ENCODE measurements around the gene PRKCB. TPM values are rescaled to one million over a fixed set of nuclear protein-coding genes. Genes with fewer than 3 reads are reported as not detected.

Gene PRKCB
- total and polyA plus RNA-seq, 2 experiments from 2014 or later = 3.7 to 16.4 TPM

DNA sequence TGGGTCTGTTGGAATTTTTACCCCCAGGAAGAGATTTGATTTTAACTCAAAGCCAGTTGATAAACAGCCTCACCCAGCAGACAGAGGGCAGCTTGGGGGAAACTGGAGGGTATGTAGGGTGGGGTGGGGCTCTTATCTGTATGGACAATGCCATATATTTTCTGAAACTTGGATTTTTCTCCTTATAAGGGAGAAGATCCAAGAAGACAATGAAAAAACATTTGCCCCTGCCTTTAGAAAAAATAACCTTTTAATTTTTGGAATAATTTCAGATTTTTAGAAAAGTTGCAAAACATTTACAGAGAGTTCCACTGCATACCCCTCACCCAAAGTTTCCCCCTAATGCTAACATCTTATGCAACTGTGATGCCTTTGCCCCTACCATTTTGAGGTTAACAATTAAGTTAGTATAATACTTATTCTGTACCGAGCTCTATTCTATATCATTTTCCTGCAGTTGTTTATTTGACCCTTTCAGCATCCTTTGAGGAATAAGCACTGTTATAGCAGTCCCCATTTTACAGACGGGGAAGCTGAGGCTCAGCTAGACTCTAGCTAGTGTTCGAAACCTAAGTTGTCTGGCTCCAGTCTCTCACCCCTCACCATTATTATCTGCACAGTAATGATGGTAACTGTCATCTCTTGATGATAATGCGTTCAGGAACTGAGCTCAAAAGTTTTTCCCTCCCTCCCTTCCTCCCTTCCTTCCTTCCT lies 66.4 kb downstream of the PRKCB start:
- Mint-ChIP-seq H3K27ac (peak overlapping the region; percentile 30; the same call in 1 of the 2 replicates), H3K27me3 (ENCODE audit: insufficient read depth, low read depth, poor library complexity) (no peaks in the 10 kb centered on the region), H3K4me1 (peaks cover 31% of the 10 kb centered on the region), H3K9me3 (no peaks in the 10 kb centered on the region), H3K4me3 (no peak overlapping the region), H3K36me3 (ENCODE audit: low read depth) (no peaks in the 10 kb centered on the region)
- no peak for ATAC-seq
- Histone ChIP-seq H3K36me3 (ENCODE audit: insufficient read depth) (no peaks in the 10 kb centered on the region), H3K4me3 (no peak overlapping the region), H3F3A (replicated peaks; ENCODE audit: low read depth) (no peaks in the 10 kb centered on the region), H3K79me2 (replicated peaks; ENCODE audit: insufficient read depth) (no peaks in the 10 kb centered on the region), H3K27ac (ENCODE audit: low read depth) (no peak overlapping the region; the same call in 1 of the 2 replicates), H3K4me2 (no peak overlapping the region), H4K20me1 (replicated peaks; ENCODE audit: insufficient read depth) (no peaks in the 10 kb centered on the region), H3K27me3 (ENCODE audit: insufficient read depth) (no peaks in the 10 kb centered on the region), H2AFZ (no peak overlapping the region), H3K9me2 (ENCODE audit: insufficient read depth) (no peaks in the 10 kb centered on the region; the same call in 1 of the 2 replicates), H3K4me1 (ENCODE audit: insufficient read depth) (peaks cover 13% of the 10 kb centered on the region)
- DNase-seq (ENCODE audit: low spot score) = no peak
- TF ChIP-seq JUNB (IDR thresholded peaks at IDR 0.05; ENCODE audit: unreplicated experiment) = no peak
- TF ChIP-seq, protein P1, sequence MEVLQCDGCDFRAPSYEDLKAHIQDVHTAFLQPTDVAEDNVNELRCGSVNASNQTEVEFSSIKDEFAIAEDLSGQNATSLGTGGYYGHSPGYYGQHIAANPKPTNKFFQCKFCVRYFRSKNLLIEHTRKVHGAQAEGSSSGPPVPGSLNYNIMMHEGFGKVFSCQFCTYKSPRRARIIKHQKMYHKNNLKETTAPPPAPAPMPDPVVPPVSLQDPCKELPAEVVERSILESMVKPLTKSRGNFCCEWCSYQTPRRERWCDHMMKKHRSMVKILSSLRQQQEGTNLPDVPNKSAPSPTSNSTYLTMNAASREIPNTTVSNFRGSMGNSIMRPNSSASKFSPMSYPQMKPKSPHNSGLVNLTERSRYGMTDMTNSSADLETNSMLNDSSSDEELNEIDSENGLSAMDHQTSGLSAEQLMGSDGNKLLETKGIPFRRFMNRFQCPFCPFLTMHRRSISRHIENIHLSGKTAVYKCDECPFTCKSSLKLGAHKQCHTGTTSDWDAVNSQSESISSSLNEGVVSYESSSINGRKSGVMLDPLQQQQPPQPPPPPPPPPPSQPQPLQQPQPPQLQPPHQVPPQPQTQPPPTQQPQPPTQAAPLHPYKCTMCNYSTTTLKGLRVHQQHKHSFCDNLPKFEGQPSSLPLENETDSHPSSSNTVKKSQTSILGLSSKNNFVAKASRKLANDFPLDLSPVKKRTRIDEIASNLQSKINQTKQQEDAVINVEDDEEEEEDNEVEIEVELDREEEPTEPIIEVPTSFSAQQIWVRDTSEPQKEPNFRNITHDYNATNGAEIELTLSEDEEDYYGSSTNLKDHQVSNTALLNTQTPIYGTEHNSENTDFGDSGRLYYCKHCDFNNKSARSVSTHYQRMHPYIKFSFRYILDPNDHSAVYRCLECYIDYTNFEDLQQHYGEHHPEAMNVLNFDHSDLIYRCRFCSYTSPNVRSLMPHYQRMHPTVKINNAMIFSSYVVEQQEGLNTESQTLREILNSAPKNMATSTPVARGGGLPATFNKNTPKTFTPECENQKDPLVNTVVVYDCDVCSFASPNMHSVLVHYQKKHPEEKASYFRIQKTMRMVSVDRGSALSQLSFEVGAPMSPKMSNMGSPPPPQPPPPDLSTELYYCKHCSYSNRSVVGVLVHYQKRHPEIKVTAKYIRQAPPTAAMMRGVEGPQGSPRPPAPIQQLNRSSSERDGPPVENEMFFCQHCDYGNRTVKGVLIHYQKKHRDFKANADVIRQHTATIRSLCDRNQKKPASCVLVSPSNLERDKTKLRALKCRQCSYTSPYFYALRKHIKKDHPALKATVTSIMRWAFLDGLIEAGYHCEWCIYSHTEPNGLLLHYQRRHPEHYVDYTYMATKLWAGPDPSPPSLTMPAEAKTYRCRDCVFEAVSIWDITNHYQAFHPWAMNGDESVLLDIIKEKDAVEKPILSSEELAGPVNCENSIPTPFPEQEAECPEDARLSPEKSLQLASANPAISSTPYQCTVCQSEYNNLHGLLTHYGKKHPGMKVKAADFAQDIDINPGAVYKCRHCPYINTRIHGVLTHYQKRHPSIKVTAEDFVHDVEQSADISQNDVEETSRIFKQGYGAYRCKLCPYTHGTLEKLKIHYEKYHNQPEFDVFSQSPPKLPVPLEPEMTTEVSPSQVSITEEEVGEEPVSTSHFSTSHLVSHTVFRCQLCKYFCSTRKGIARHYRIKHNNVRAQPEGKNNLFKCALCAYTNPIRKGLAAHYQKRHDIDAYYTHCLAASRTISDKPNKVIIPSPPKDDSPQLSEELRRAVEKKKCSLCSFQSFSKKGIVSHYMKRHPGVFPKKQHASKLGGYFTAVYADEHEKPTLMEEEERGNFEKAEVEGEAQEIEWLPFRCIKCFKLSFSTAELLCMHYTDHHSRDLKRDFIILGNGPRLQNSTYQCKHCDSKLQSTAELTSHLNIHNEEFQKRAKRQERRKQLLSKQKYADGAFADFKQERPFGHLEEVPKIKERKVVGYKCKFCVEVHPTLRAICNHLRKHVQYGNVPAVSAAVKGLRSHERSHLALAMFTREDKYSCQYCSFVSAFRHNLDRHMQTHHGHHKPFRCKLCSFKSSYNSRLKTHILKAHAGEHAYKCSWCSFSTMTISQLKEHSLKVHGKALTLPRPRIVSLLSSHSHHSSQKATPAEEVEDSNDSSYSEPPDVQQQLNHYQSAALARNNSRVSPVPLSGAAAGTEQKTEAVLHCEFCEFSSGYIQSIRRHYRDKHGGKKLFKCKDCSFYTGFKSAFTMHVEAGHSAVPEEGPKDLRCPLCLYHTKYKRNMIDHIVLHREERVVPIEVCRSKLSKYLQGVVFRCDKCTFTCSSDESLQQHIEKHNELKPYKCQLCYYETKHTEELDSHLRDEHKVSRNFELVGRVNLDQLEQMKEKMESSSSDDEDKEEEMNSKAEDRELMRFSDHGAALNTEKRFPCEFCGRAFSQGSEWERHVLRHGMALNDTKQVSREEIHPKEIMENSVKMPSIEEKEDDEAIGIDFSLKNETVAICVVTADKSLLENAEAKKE (CRISPR knock-in tag; IDR thresholded peaks at IDR 0.05) = no peak
- TF ChIP-seq, protein P2, sequence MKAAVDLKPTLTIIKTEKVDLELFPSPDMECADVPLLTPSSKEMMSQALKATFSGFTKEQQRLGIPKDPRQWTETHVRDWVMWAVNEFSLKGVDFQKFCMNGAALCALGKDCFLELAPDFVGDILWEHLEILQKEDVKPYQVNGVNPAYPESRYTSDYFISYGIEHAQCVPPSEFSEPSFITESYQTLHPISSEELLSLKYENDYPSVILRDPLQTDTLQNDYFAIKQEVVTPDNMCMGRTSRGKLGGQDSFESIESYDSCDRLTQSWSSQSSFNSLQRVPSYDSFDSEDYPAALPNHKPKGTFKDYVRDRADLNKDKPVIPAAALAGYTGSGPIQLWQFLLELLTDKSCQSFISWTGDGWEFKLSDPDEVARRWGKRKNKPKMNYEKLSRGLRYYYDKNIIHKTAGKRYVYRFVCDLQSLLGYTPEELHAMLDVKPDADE (IDR thresholded peaks at IDR 0.05) = no peak
- TF ChIP-seq, protein P3, sequence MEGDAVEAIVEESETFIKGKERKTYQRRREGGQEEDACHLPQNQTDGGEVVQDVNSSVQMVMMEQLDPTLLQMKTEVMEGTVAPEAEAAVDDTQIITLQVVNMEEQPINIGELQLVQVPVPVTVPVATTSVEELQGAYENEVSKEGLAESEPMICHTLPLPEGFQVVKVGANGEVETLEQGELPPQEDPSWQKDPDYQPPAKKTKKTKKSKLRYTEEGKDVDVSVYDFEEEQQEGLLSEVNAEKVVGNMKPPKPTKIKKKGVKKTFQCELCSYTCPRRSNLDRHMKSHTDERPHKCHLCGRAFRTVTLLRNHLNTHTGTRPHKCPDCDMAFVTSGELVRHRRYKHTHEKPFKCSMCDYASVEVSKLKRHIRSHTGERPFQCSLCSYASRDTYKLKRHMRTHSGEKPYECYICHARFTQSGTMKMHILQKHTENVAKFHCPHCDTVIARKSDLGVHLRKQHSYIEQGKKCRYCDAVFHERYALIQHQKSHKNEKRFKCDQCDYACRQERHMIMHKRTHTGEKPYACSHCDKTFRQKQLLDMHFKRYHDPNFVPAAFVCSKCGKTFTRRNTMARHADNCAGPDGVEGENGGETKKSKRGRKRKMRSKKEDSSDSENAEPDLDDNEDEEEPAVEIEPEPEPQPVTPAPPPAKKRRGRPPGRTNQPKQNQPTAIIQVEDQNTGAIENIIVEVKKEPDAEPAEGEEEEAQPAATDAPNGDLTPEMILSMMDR (conservative IDR thresholded peaks at IDR 0.05; ENCODE audit: low read depth in 2 of 2) = no peak
